ENCODE results near the gene TAF1. TPM values are rescaled to one million over a fixed set of nuclear protein-coding genes. Genes with fewer than 3 reads are reported as not detected.

Gene TAF1
- total RNA-seq, 1 donor, result 37.6 TPM

DNA sequence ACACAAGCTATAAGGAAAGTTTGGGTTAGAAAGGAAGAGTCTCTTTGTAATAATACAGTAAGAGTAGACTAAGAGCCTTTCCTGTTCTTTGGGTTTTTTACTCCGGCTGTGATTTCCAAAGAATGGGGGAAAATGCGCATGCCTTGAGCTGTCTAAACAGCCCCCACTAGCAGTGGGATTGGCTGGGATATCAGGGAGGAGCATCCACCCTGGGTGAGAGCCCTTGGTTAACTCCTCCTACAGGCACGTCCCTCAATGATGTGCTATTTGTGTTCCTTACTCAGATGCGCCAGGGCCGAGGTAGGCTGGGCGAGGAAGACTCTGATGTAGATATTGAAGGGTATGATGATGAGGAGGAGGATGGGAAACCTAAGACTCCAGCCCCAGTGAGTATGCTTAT is 92.7 kb downstream of the TAF1 start:
- TF ChIP-seq, protein P1, sequence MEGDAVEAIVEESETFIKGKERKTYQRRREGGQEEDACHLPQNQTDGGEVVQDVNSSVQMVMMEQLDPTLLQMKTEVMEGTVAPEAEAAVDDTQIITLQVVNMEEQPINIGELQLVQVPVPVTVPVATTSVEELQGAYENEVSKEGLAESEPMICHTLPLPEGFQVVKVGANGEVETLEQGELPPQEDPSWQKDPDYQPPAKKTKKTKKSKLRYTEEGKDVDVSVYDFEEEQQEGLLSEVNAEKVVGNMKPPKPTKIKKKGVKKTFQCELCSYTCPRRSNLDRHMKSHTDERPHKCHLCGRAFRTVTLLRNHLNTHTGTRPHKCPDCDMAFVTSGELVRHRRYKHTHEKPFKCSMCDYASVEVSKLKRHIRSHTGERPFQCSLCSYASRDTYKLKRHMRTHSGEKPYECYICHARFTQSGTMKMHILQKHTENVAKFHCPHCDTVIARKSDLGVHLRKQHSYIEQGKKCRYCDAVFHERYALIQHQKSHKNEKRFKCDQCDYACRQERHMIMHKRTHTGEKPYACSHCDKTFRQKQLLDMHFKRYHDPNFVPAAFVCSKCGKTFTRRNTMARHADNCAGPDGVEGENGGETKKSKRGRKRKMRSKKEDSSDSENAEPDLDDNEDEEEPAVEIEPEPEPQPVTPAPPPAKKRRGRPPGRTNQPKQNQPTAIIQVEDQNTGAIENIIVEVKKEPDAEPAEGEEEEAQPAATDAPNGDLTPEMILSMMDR (IDR thresholded peaks at IDR 0.05; ENCODE audit: insufficient read depth, low read depth, low read length), result no peak
- DNase-seq (ENCODE audit: low read depth), result no peak
- H3K4me3 ChIP-seq (ENCODE audit: low read depth, low read length), result no peak overlapping the region

DNA sequence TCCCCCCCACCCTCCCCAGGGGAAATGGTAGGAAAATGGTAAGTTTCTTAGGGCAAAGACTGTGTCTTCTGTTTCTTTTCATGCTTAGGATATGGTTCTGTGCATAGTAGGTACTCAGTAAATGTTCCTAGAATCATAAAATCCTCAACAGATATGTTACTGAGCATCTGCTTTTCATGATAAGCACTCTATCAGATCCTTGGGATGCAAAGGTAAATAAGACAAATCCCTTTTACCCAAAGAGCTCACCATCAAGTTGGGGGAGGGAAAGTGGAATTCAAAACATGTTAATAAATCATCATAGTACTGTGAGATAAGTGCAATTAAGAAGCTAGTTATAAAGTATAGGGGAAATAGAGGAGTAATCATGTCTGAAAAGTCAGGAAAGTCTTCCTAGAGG is 98.8 kb downstream of the TAF1 start:
- DNase-seq (ENCODE audit: low read depth), result peak; percentile 18
- no peak overlapping the region for H3K4me3 ChIP-seq (ENCODE audit: low read depth, low read length)
- TF ChIP-seq, protein P1 (IDR thresholded peaks at IDR 0.05; ENCODE audit: insufficient read depth, low read depth, low read length), result no peak

GRCh38 chrX:71466979-71467523 is 100.9 kb downstream of the TAF1 start:
- TF ChIP-seq, protein P1 (IDR thresholded peaks at IDR 0.05; ENCODE audit: insufficient read depth, low read depth, low read length), result no peak
- DNase-seq (ENCODE audit: low read depth), result no peak
- no peak overlapping the region for H3K4me3 ChIP-seq (ENCODE audit: low read depth, low read length)

GRCh38 chrX:71475785-71476540 is 109.8 kb downstream of the TAF1 start:
- no peak overlapping the region for H3K4me3 ChIP-seq (ENCODE audit: low read depth, low read length)
- TF ChIP-seq, protein P1 (IDR thresholded peaks at IDR 0.05; ENCODE audit: insufficient read depth, low read depth, low read length), result no peak
- DNase-seq (ENCODE audit: low read depth), result no peak

- H3K4me3 ChIP-seq (ENCODE audit: low read depth, low read length), result no peak overlapping the region
- TF ChIP-seq, protein P1 (IDR thresholded peaks at IDR 0.05; ENCODE audit: insufficient read depth, low read depth, low read length), result no peak
- no peak for DNase-seq (ENCODE audit: low read depth)
Measured at GRCh38 chrX:71482228-71482958, 116.2 kb downstream of the TAF1 start.

DNA sequence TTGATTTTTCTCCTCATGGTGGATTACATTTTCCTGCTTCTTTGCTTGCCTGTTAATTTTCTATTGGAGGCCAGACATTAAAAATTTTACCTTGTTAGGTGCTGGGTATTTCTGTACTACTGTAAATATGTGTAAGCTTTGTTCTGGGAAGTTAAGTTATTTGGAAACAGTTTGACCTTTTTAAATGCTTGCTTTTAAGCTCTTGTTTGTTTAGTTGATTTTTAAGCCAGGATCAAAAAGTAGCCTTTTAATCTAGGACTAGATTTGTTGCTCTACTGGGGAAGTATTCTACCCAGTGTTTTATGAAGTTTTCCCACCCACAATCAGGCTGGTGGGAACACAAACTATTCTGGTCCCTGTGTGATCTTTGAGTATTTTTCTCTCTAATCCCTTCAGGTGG is 121.7 kb downstream of the TAF1 start:
- DNase-seq (ENCODE audit: low read depth), result no peak

More for the DNA sequence above, 121.7 kb downstream of the TAF1 start:
- no peak overlapping the region for H3K4me3 ChIP-seq (ENCODE audit: low read depth, low read length)
- TF ChIP-seq, protein P1 (IDR thresholded peaks at IDR 0.05; ENCODE audit: insufficient read depth, low read depth, low read length), result no peak

All from fibroblast of villous mesenchyme (primary cell).